LNCaP clone FGC (cell line): ENCODE measurements around the gene ZNF431.
A peak's percentile ranks its signal among the peaks of the same experiment; 100 is the strongest.
"Not testable (repeated sequence)": the region's sequence is repeated elsewhere in the genome, so short reads cannot be mapped to it uniquely, and the experiment has no call there.

Source experiments
- DNase-seq: peaks from one replicate; pipeline ENCODE4 v3.0.0-alpha.2; 2011; ENCODE audit warnings: low read depth
- H3K4me3 ChIP-seq: 2 replicates; pipeline ENCODE4 v1.5.1; 2011; ENCODE audit warnings: mild to moderate bottlenecking, low read depth, low read length, control low read depth
- CTCF ChIP-seq: IDR thresholded peaks from 2 replicates; pipeline ENCODE4 v1.5.1; 2012; ENCODE audit warnings: mild to moderate bottlenecking; ENCODE audit not compliant: control insufficient read depth, insufficient read depth; ENCODE audit errors: extremely low read depth

ZNF431 gene

GRCh38 chr19:21233691-21234090, 91.9 kb downstream of the ZNF431 start:
- no peak for TF ChIP-seq CTCF
- no peak for DNase-seq
- no peak overlapping the region for H3K4me3 ChIP-seq

- not testable (repeated sequence) for H3K4me3 ChIP-seq
- peak; percentile 36 for DNase-seq
Observed at GRCh38 chr19:21236751-21237150, 94.9 kb downstream of the ZNF431 start.

GRCh38 chr19:21238670-21239069, 96.8 kb downstream of the ZNF431 start:
- H3K4me3 ChIP-seq: no peak overlapping the region
- no peak for TF ChIP-seq CTCF
- DNase-seq: no peak
